HepG2 (cell line): ENCODE data around the gene PPM1M. TPM values are rescaled to one million over a fixed set of nuclear protein-coding genes. Genes with fewer than 3 reads are reported as not detected.

Source experiments
- BATF2 ChIP-seq: sonication (generic); formaldehyde crosslinking; IDR thresholded peaks from 2 replicates; pipeline ENCODE4 v1.8.0; 2022; ENCODE audit warnings: mild to moderate bottlenecking, missing genetic modification reagents, moderate library complexity
- HOXD1 ChIP-seq: sonication (generic); formaldehyde crosslinking; IDR thresholded peaks from 2 replicates; pipeline ENCODE4 v1.5.0; 2020; ENCODE audit warnings: missing genetic modification reagents
- IKZF4 ChIP-seq: sonication (generic); formaldehyde crosslinking; IDR thresholded peaks from 2 replicates; pipeline ENCODE4 v1.5.1; 2020; ENCODE audit warnings: borderline replicate concordance, mild to moderate bottlenecking, low read depth, missing genetic modification reagents; ENCODE audit errors: not compliant biosample characterization
- KAT8 ChIP-seq: IDR thresholded peaks from 2 replicates; pipeline ENCODE4 v1.6.1; 2016; ENCODE audit warnings: missing genetic modification reagents, missing compliant biosample characterization
- KLF9 ChIP-seq: IDR thresholded peaks from 2 replicates; pipeline ENCODE4 v1.6.1; 2016; ENCODE audit warnings: low read depth
- PITX1 ChIP-seq: sonication (generic); formaldehyde crosslinking; IDR thresholded peaks from 2 replicates; pipeline ENCODE4 v1.5.1; 2020; ENCODE audit warnings: mild to moderate bottlenecking, missing genetic modification reagents
- ZBTB10 ChIP-seq: sonication (generic); formaldehyde crosslinking; IDR thresholded peaks from 2 replicates; pipeline ENCODE4 v1.4.0; 2020; ENCODE audit warnings: missing genetic modification reagents, borderline replicate concordance
- ZNF207 ChIP-seq: fragments of 450-650 bp; IDR thresholded peaks from 2 replicates; pipeline ENCODE4 v1.6.1; 2016; ENCODE audit warnings: antibody characterized with exemption, borderline replicate concordance
- ZSCAN30 ChIP-seq: sonication (generic); formaldehyde crosslinking; IDR thresholded peaks from 2 replicates; pipeline ENCODE4 v1.5.0; 2020; ENCODE audit warnings: mild to moderate bottlenecking, missing genetic modification reagents
- polyA plus RNA-seq, 8 experiments: library from polyadenylated mRNA; depleted of rRNA in 3 of 8; stranded (reverse) in 7 of 8; unstranded in 1 of 8; fragments of >200 nt; fragmentation: Illumina TruSeq in 4 of 8; extraction: Trizol in 4 of 8; gene quantifications; 2 replicates each; pipeline versions ENCODE4 v1.2.1 to v1.2.3, GENCODE V29; 2011 to 2016; ENCODE audit warnings: low read depth in 4 of 8, missing spikeins in 1 of 8, mixed read lengths in 1 of 8; ENCODE audit not compliant: insufficient read depth in 1 of 8
- total RNA-seq, 5 experiments: library from RNA; depleted of rRNA; stranded (reverse); fragments of >200 nt; fragmentation: Illumina TruSeq; extraction: Trizol; gene quantifications; 2 replicates each; pipeline ENCODE4 v1.2.3, GENCODE V29; 2016; ENCODE audit warnings: low read depth in 1 of 5
- TF ChIP-seq, protein P1 (sequence below): sonication (generic); formaldehyde crosslinking; IDR thresholded peaks from 2 replicates; pipeline ENCODE4 v1.4.0; 2020; ENCODE audit warnings: missing genetic modification reagents
- TF ChIP-seq, protein P2 (sequence below): sonication (generic); formaldehyde crosslinking; IDR thresholded peaks from 2 replicates; pipeline ENCODE4 v1.4.0; 2020; ENCODE audit warnings: missing genetic modification reagents
- TF ChIP-seq, protein P3 (sequence below): sonication (generic); formaldehyde crosslinking; IDR thresholded peaks from 2 replicates; pipeline ENCODE4 v1.9.0; 2021; ENCODE audit warnings: missing genetic modification reagents, borderline replicate concordance

PPM1M gene
- total and polyA plus RNA-seq, 2 of the 13 experiments (the other 11 are each of a cell fraction or from before 2014, with no cell fraction given), result 2.5 to 5.9 TPM

- TF ChIP-seq, protein P1, sequence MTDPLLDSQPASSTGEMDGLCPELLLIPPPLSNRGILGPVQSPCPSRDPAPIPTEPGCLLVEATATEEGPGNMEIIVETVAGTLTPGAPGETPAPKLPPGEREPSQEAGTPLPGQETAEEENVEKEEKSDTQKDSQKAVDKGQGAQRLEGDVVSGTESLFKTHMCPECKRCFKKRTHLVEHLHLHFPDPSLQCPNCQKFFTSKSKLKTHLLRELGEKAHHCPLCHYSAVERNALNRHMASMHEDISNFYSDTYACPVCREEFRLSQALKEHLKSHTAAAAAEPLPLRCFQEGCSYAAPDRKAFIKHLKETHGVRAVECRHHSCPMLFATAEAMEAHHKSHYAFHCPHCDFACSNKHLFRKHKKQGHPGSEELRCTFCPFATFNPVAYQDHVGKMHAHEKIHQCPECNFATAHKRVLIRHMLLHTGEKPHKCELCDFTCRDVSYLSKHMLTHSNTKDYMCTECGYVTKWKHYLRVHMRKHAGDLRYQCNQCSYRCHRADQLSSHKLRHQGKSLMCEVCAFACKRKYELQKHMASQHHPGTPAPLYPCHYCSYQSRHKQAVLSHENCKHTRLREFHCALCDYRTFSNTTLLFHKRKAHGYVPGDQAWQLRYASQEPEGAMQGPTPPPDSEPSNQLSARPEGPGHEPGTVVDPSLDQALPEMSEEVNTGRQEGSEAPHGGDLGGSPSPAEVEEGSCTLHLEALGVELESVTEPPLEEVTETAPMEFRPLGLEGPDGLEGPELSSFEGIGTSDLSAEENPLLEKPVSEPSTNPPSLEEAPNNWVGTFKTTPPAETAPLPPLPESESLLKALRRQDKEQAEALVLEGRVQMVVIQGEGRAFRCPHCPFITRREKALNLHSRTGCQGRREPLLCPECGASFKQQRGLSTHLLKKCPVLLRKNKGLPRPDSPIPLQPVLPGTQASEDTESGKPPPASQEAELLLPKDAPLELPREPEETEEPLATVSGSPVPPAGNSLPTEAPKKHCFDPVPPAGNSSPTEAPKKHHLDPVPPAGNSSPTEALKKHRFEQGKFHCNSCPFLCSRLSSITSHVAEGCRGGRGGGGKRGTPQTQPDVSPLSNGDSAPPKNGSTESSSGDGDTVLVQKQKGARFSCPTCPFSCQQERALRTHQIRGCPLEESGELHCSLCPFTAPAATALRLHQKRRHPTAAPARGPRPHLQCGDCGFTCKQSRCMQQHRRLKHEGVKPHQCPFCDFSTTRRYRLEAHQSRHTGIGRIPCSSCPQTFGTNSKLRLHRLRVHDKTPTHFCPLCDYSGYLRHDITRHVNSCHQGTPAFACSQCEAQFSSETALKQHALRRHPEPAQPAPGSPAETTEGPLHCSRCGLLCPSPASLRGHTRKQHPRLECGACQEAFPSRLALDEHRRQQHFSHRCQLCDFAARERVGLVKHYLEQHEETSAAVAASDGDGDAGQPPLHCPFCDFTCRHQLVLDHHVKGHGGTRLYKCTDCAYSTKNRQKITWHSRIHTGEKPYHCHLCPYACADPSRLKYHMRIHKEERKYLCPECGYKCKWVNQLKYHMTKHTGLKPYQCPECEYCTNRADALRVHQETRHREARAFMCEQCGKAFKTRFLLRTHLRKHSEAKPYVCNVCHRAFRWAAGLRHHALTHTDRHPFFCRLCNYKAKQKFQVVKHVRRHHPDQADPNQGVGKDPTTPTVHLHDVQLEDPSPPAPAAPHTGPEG (CRISPR knock-in tag), result peak; percentile 61; the same call in 1 of the 2 replicates
- peak; percentile 50; the same call in 1 of the 2 replicates for TF ChIP-seq ZBTB10
- peak; percentile 42 for TF ChIP-seq IKZF4 (CRISPR knock-in tag)
- TF ChIP-seq KLF9, result no peak
- TF ChIP-seq ZSCAN30, result no peak
- TF ChIP-seq HOXD1, result 0 out of 2 replicates have a peak, but pooled peaks have one; percentile 16
- TF ChIP-seq, protein P2, sequence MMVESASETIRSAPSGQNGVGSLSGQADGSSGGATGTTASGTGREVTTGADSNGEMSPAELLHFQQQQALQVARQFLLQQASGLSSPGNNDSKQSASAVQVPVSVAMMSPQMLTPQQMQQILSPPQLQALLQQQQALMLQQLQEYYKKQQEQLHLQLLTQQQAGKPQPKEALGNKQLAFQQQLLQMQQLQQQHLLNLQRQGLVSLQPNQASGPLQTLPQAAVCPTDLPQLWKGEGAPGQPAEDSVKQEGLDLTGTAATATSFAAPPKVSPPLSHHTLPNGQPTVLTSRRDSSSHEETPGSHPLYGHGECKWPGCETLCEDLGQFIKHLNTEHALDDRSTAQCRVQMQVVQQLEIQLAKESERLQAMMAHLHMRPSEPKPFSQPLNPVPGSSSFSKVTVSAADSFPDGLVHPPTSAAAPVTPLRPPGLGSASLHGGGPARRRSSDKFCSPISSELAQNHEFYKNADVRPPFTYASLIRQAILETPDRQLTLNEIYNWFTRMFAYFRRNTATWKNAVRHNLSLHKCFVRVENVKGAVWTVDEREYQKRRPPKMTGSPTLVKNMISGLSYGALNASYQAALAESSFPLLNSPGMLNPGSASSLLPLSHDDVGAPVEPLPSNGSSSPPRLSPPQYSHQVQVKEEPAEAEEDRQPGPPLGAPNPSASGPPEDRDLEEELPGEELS (CRISPR knock-in tag), result no peak
- no peak for TF ChIP-seq ZNF207
- TF ChIP-seq, protein P3, sequence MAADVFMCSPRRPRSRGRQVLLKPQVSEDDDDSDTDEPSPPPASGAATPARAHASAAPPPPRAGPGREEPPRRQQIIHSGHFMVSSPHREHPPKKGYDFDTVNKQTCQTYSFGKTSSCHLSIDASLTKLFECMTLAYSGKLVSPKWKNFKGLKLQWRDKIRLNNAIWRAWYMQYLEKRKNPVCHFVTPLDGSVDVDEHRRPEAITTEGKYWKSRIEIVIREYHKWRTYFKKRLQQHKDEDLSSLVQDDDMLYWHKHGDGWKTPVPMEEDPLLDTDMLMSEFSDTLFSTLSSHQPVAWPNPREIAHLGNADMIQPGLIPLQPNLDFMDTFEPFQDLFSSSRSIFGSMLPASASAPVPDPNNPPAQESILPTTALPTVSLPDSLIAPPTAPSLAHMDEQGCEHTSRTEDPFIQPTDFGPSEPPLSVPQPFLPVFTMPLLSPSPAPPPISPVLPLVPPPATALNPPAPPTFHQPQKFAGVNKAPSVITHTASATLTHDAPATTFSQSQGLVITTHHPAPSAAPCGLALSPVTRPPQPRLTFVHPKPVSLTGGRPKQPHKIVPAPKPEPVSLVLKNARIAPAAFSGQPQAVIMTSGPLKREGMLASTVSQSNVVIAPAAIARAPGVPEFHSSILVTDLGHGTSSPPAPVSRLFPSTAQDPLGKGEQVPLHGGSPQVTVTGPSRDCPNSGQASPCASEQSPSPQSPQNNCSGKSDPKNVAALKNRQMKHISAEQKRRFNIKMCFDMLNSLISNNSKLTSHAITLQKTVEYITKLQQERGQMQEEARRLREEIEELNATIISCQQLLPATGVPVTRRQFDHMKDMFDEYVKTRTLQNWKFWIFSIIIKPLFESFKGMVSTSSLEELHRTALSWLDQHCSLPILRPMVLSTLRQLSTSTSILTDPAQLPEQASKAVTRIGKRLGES (CRISPR knock-in tag), result no peak
- peak; percentile 62; the same call in 1 of the 2 replicates for TF ChIP-seq KAT8 (CRISPR knock-in tag)
- TF ChIP-seq BATF2, result no peak
- TF ChIP-seq PITX1 (CRISPR knock-in tag), result 0 out of 2 replicates have a peak, but pooled peaks have one; percentile 44
Measured at GRCh38 chr3:52238761-52239701, 6.5 kb upstream of the PPM1M start, which contains the start of gene TWF2 (continued).
